Inflammatory macrophage (primary cell): Measurements from ENCODE around the gene KDM5C.

Experiments used
- DNase-seq, 2 donors: peaks; one replicate each; pipeline ENCODE4 v3.0.0-alpha.2; 2020 to 2022

KDM5C gene

DNA sequence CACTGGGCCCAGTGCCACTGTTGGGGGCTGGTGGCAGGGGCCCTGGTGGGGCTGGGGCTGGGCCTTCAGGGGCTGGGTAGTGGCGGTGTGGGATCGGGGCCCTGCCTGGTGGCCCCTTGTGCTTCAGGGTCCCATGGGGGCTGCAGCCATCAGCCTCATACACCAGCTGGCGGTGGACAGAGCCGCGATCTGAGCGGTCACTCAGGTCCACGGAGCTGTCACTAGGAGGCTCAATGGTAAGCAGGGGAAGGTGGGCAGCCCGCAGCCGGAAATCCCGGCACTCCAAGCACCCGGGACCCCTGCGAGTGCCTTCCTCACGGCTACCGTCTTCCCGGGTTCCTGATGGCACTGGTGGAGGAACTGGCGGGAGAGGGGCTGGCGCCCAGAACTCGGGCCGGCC, 25.5 kb upstream of the KDM5C start:
- DNase-seq, result no peak

DNA sequence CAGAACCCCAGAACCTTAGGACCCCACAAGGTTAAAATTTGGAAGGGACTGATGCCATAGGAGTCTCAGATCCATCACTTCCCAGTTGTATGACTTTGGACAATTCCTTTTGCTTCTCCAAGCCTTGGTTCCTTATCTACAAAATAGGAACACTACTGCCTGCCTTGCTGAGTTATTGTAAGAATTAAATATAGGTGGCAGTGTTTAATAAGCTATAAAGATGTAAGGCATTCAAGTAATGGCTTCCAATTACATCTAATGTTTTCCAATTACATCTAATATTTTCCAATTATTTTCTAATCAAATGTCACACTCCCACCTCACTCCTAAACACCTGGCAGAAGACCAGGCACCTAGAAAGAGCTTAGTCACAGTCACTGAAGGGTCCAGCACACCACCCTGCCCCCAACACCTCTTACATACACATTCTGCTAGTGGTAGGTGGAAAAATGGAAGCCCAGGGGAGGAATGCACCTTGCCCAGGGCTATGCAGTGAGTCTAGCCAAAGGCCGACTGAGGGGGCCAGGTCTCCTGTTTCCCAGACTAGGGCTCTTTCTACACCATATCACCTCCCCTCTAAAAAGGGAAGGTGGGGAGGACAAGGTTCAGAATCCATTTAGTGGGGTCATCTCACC, 24.5 kb upstream of the KDM5C start:
- no peak for DNase-seq

- no peak for DNase-seq
Observed at GRCh38 chrX:53247928-53248327, 22.9 kb upstream of the KDM5C start.

DNA sequence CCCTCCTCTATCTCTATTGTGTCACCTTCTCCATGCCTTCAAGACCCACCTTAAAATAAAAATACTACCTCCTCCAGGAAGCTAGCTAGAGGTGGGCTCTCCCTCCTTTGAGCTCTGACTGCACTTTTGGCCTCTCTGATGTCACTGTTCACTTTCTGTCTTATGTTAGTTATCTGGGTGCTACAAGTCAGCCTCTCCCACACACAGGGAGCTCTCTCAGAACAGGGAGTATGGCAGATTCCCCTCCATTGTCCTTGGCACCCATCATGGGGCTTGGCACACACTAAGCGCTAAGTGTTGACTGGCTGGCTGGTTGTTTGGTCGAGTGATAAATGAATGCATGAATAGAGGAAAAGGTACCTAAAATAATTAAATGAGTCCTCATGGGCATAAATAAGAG, 21.2 kb upstream of the KDM5C start:
- DNase-seq, result no peak

GRCh38 chrX:53244610-53245009, 19.6 kb upstream of the KDM5C start:
- DNase-seq, result no peak

DNA sequence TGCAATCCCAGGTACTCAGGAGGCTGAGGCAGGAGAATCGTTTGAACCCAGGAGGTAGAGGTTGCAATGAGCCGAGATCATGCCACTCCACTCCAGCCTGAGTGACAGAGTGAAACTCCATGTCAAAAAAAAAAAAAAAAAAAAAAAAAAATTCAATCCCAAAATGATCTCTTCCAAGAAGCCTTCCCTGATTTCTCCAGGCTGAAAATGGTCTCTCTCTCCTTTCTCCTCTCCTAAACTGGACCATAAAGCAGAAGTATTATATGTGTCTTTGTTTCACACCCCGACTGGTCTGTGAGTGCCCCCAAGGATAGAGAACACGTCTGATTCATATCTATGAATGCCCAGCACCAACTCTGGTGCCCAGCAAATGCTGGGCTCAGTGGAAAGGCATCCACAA, 17.3 kb upstream of the KDM5C start:
- no peak for DNase-seq

DNA sequence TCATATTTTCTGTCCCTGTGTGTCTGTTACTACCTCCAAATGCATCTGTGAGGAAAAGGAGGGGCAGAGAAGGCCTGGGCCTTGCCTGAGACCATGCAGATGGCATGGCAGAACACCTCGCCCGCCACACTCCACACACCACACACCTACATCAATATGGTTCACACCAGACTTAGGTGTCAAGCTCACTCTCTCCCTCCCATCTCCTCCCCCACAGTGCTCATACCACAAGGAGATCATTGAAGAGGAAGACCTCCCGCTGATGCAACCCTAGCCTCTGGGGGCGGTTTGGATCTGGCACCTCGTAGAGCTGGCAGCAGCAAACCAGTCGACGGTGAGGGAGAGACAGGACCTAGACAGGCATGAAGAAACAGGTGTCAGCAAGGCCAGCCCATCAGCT, 16.6 kb upstream of the KDM5C start:
- DNase-seq, result no peak

GRCh38 chrX:53239474-53239873, 14.5 kb upstream of the KDM5C start:
- DNase-seq, result peak in 1 of 2 donors; percentile 5

- no peak for DNase-seq
Observed at GRCh38 chrX:53237056-53237455, 12.0 kb upstream of the KDM5C start.

DNA sequence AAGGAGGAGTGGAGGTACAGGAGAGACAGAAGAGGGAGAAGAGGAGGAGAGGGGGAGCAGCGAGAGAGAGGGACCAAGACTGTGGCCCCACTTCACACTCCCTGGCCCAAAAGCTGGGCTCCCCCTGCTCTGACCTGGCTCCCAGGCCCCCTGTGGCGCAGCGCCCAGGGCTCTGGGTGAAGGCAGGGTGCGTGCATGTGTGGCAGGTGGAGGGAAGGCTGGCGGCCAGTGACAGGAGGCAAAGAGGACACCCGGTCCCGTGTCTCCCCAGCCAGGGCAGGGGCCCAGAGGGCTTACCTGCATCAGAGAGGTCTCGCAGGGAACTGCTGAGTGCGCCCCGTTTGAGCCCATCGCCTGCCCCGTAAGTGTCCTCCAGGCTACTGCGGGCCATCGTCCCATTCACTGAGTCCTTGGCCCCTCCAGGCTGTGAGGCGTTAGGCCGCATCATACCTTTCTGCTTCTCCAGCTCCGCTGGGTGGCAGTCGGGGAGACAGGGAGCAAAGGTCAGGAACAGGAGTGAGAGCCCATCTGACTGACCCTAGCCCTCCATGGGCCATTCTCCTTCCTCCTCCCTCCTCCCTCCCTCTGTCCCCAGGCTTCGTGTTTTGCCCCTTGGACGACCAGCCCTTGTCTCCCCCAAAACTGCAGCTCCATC, 11.1 kb upstream of the KDM5C start:
- no peak for DNase-seq

GRCh38 chrX:53235566-53235965, 10.6 kb upstream of the KDM5C start:
- DNase-seq, result no peak

GRCh38 chrX:53234484-53234883, 9.5 kb upstream of the KDM5C start:
- no peak for DNase-seq

GRCh38 chrX:53233536-53233935, 8.5 kb upstream of the KDM5C start:
- no peak for DNase-seq

- no peak for DNase-seq
Observed at GRCh38 chrX:53230116-53230515, 5.1 kb upstream of the KDM5C start.

DNA sequence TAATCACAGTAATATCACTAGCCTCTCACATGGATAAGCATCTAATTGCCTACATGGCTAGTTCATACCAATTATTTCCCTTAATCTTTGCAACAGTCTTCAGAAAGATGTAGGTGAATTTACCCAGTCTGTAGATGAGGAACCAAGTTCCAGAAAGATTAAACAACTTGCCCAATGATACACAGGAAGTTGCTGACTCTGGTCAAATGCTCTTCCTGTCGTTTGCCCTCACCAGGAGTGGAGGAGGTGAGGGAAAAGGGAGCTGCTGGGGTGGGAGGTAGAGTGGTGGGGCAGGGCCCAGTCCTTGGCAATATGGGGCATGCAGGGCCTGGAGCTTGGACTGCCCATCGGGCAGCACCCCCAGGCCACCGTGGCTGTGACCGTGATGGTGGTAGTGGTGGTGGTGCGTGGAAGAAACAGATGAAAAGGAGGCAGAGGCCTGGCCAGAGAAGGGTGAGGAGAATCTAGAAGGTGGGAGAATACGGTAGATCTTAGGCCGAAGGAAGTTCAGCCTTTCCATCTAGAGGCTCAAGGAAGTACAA, 2.3 kb upstream of the KDM5C start:
- DNase-seq, result peak in 1 of 2 donors; percentile 7

DNA sequence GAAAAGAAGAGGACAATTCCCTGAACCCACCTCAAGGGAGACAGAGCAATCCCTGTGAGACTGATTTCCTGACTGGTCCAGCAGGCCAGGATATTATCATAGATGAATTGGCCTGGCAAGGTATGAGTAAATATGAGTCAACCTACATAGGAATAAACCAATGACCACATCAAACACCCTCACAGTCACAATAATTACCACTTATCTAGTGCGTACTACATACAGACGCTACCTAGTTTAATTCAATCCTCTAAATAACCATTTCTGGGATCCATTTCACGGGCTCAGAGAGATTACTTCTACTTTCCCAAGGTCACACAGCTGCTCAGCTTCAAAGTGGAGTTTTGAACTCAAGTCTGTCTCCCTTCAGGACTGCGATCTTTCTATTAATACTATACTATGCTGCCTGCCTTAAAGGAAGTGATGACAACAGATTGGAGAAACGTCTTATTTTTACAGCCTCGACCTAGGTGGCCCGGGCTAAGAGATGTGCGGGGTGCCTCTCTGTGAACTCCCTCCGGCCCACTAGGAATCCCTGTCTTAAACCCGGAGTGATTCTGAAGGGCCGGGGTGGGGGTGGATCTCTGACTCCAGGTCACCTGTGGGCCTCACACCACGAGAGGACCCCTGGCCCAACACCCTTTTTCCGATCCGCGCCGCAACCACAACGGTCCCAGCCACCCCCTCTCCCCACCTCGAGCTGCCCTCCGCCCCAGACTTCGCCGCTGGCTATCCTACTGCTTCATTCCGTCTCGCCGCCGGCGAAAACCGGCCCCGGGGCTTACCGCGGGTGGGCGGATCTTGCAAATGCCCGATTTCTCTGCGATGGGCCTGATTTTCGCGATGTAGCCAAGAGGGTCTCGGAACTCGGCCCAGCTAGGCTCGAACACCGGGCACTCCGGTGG, 800 bp downstream of the KDM5C start:
- no peak for DNase-seq

DNA sequence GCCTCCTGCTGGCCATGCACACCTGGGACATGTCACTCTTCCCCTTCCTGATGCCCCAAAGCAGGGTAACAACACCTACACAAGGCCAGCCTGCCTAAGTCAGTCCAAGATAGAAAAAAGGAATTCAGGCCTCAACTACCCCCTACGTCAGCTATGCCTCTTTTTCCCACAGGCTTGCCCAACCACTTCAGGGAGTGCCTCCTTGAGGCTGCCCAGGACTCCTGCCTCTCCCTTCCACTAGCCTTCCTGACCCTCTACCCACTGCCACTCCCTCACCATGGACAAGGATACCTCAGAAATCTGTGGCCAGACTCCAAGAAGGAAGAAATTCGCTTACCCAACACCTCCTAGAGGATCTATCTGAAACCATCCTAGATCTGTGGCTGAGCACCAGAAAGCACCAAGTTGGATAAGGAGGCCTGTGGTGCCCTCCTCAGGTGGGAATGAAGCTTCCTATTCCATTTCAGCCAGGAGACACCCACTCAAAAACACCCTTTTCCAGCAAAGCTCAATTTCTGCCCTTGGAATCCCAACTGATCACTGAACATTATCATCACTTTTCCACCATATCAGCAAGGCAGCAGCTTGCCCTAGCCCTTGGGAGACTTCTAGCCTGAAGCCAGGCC, 1.8 kb downstream of the KDM5C start:
- DNase-seq, result no peak

- no peak for DNase-seq
Observed at GRCh38 chrX:53211391-53211978, 13.5 kb downstream of the KDM5C start.

DNA sequence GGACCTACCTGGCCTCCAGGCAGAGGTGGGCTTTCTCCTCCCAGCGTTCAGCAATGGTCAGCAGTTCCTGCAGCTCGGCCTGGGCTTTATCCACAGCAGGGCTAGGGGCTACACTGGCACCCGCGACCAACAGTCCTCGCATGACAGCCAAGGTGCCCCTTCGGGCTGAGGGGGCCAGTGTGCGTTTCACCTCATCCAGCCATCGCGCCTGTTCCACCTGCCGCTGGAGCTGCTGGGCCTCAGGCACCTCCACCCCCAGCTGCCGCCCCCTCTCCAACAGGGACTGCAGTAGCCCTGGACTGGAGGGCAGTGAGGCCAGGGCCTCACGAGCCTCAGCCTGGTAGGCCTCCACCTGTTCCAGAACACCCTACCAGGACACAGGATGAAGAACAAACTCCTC, 28.3 kb downstream of the KDM5C start:
- DNase-seq, result no peak

GRCh38 chrX:53195401-53195800, 29.6 kb downstream of the KDM5C start:
- DNase-seq, result no peak

DNA sequence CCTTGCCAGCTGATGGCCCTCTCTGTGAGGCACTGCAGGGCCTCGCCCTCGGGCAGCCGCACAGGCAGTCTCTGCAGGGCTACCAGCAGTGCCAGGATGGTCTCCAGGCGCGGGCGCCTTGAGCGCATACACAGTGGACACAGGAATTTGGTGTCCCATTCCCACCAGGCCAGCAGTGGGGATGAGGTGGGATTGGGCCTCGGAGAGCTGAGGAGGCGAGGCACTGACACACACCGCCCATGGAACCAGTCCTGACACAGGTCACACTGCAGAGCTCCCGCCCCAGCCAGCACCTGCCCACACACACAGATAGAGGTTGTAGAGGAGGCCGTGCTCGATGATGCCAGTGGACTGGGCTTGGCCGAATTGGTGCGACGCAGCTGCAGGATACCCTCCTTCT, 30.7 kb downstream of the KDM5C start:
- DNase-seq, result no peak

DNA sequence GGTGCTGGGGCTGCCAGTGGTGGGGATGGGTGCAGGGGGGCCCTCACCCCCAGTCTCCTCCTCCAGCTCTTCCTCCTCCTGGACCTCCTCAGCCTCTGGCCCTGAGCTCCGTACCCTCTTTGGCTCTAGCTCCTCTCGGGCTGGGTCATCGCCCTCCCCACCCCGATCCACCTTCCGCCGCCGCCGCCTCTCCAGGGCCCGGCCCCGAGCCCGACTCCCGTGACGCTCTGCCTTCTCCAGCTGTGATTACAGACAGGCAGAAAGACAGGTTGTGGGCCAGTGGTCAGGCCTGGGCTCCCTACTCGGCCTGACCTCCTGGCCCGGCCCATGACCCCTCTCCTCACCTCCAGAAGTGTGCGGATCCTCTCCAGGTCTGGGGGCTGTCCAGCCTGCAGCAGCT, 31.9 kb downstream of the KDM5C start:
- DNase-seq, result no peak
